GM10266 (cell line): Measurements from ENCODE around the gene PTPRO.
"Not testable (repeated sequence)": the region's sequence is repeated elsewhere in the genome, so short reads cannot be mapped to it uniquely, and the experiment has no call there.

ENCODE experiments used
- DNase-seq: peaks from one replicate; pipeline ENCODE4 v3.0.0; 2012; ENCODE audit errors: extremely low spot score
- TF ChIP-seq, protein P1 (sequence below): IDR thresholded peaks from 2 replicates; pipeline ENCODE4 v1.5.1; 2012; ENCODE audit warnings: mild to moderate bottlenecking, low read depth; ENCODE audit not compliant: control insufficient read depth, insufficient read depth; ENCODE audit errors: missing control alignments

Gene PTPRO

DNA sequence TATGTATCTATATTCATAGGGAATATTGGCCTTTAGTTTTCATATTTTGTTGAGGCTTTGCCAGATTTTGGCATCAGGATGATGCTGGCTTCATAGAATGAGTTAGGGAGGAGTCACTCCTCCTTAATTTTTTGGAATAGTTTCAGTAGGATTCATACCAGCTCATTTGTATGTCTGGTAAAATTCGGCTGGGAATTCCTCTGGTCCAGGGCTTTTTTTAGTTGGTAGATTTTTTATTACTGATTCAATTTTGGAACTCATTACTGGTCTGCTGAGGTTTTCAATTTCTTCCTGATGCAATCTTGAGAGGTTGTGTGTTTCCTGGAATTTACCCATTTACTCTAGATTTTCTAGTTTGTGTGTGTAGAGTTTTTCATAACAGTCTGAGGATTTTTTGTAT is 291.7 kb downstream of the PTPRO start:
- TF ChIP-seq, protein P1, sequence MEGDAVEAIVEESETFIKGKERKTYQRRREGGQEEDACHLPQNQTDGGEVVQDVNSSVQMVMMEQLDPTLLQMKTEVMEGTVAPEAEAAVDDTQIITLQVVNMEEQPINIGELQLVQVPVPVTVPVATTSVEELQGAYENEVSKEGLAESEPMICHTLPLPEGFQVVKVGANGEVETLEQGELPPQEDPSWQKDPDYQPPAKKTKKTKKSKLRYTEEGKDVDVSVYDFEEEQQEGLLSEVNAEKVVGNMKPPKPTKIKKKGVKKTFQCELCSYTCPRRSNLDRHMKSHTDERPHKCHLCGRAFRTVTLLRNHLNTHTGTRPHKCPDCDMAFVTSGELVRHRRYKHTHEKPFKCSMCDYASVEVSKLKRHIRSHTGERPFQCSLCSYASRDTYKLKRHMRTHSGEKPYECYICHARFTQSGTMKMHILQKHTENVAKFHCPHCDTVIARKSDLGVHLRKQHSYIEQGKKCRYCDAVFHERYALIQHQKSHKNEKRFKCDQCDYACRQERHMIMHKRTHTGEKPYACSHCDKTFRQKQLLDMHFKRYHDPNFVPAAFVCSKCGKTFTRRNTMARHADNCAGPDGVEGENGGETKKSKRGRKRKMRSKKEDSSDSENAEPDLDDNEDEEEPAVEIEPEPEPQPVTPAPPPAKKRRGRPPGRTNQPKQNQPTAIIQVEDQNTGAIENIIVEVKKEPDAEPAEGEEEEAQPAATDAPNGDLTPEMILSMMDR: no peak

DNA sequence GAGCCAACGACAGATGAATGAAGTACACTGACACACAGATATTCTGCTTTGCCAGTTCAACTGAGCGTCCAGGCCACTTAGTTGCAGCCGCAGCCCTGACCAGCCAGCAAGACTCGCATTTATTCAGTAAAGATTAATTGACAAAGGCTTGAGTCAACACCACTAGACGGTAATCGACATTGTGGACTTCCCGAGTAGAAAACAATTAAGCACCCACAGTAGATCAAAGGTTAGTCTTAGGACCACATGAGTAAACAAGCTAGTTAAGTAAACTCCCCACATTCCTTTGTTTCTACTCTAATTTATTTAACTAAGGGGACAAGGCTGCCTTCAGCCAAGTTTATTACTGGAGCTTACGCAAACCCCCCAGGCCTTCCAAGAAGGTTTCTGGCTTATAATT is 294.2 kb downstream of the PTPRO start:
- not testable (repeated sequence) for DNase-seq

More for the DNA sequence above, 291.7 kb downstream of the PTPRO start:
- DNase-seq: no peak

DNA sequence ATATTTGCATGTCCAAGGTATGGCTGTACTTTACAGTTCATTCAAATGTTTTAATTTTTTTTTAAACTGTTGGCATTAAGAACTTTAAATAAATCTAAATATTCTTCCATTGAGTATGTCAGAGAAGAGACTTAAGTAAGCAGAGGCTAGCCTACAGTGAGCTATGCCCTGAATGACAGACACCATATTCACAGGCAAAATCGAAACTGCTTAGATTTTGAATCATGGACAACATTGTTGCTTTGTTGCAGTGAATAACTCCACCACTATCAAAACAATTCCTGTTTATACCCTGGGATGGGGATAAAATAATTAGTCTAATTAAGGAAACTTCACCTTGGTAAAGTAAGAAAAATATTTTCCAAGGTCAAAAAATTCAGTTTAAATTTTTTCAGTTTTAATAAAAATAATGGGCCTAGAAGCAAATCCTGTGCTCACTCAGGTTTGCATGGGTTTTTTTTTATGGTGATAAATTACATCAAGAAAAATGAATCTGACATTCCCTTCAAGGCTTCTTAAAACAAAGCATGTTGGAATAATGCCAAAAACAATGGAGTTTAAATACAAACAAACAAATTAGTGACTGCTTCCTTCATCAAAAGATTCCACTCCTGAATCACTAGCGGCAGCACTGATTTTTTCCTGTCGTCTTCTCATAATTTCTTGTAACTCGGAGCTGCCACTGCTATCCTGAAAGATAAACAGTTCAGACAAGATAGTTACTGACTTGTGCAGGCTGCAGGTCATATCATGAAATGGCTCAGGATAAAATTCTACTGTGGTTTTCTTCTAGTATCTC is 298.6 kb downstream of the PTPRO start:
- TF ChIP-seq, protein P1: no peak
- DNase-seq: no peak

DNA sequence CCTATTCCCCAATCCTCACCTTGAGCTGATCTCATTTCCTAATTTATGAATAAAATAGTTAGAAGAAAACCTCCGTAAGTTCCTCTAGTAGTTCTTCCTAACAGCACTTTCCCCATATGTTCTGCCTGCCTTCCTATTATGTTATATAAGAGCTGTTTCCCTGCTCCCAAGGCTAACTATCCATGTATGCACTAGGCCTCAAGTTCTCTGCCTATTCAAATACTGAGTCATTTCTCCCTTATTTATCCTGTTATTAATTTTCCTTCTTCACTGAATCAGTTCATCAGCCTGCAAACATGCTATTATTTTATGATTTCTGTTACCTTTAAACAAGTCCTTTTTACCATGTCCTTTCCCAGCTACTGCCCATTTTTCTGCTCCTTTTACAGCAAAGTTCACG is 302.8 kb downstream of the PTPRO start:
- TF ChIP-seq, protein P1: no peak
- DNase-seq: no peak

DNA sequence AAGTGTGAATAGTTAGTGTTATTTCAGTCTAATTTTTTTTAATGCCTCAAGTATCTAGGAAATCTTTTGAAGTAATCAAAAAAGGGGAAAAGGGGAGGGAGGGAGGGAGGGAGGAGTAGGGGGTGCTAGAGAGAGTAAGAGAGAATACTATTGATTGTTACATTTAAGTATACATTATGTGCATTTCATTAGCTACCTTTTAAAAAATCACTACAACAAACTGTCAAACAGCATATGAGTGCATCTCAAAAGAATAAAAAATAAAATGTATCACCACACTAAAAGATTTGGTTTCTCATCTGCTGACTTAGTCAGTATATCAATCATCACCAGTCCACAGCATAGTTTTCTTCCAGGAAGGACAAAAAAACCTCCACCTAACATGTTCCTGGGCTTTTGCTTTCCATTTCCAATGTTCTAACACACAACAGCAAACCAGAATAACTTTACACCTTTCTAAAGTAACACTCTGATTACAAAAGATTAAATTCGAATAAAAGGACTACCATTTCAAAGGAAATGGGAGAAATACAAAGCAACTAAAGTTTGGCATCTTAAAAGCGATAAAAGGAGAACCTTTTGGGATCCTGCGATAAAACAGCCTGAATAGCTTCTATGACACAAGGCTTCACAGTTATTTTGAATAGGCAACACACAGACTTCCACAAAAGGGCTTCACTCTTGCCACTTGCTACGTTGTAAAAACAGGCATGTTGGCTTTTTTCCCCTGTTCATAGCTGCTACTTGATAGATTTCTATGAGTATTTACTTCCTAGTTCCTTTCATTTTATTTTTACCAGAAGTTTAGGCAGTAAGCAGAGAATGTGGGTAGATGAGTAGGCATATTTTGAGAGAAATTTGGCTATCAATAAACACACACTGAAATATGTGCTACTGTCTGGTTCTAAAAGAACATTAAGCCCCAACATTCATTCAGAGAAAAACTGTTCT is 306.0 kb downstream of the PTPRO start:
- DNase-seq: no peak
- TF ChIP-seq, protein P1: no peak

DNA sequence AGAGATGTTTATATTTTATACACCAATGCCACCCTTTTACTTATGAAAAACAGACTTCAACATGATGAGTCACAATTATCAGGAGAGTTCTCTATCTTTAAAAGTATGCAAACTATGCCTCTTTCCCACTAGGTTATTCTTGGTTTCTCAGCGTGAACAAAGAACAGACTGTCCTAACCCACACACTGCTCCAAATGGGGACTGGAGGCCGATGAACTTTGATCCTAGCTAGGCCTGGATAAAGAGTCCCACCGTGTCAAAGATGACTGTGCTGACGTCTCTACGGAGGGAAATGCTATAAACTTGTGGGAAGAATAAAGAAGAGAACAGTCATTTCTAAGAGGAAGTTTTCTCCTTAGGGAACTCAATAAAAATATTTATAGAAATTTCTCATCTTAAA is 306.8 kb downstream of the PTPRO start:
- peak; percentile 5 for DNase-seq

DNA sequence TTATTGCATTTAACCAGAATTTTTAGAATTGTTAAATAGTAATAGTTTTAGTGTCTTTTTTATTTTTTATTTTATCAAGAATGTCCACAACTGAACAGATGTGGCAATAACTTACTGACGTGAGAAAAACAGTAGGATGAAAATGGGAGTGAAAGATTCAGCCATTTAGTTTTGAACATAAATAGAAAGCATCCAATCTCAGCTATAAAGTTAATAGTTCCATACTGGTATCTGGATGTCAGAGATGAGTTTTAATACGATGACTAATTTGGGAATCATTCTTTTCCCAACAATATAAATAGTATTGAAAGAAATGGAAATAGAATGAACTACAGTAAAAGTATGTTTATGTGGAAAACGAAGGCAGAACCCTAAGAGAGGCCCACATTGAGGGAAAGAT is 307.5 kb downstream of the PTPRO start:
- DNase-seq: no peak
- TF ChIP-seq, protein P1: no peak

More for the DNA sequence above, 306.8 kb downstream of the PTPRO start:
- TF ChIP-seq, protein P1: no peak
